ENCODE measurements around the gene MAGED2. TPM values are rescaled to one million over a fixed set of nuclear protein-coding genes. Genes with fewer than 3 reads are reported as not detected.

MAGED2 gene
- total and polyA plus RNA-seq, 9 of the 15 experiments (the other 6 are each of a cell fraction or from before 2014, with no cell fraction given) = 19.7 to 49.1 (median 23.1) TPM

GRCh38 chrX:54812306-54812705 lies 4.8 kb downstream of the MAGED2 start:
- no TSS peak for BruUV-seq (replicated peaks)

More at GRCh38 chrX:54812306-54812705, 4.8 kb downstream of the MAGED2 start:
- no peaks in the 10 kb centered on the region for H4K20me1 ChIP-seq (replicated peaks; ENCODE audit: control insufficient read depth, insufficient read depth, low read length)
- 17% methylated on average over 3 of the region's 3 CpGs for WGBS (ENCODE audit: insufficient coverage, low coverage, missing lambda C conversion rate)
- H3K9ac ChIP-seq (ENCODE audit: insufficient read depth in 1 of 2, low read depth in 2 of 2, low read length in 2 of 2) = no peak overlapping the region
- intact Hi-C loops (cut with micrococcal nuclease) (no loop called here), in situ Hi-C loops (cut with MboI) (no loop called here)
- FAIRE-seq (no peak), ATAC-seq (no peak), DNase-seq (ENCODE audit: extremely low read depth in 1 of 4, low spot score in 3 of 4) (no peak)
- H3K9me3 ChIP-seq (replicated peaks; ENCODE audit: control insufficient read depth, insufficient read depth, low read depth, low read length) = no peaks in the 10 kb centered on the region
- ChIA-PET CTCF (ENCODE audit: low intra/inter-chr PET ratio) (no interaction called here), POLR2A (no interaction called here)
- no peaks in the 10 kb centered on the region; a peak in 1 of 5 replicates for H3K27me3 ChIP-seq (ENCODE audit: control insufficient read depth in 2 of 2, insufficient read depth in 2 of 2, low read length in 2 of 2)
- H3K36me3 ChIP-seq (ENCODE audit: control insufficient read depth, insufficient read depth, low read length) = peaks cover 6% of the 10 kb centered on the region; the same call in 2 of the 3 replicates
- TF ChIP-seq, protein P1, sequence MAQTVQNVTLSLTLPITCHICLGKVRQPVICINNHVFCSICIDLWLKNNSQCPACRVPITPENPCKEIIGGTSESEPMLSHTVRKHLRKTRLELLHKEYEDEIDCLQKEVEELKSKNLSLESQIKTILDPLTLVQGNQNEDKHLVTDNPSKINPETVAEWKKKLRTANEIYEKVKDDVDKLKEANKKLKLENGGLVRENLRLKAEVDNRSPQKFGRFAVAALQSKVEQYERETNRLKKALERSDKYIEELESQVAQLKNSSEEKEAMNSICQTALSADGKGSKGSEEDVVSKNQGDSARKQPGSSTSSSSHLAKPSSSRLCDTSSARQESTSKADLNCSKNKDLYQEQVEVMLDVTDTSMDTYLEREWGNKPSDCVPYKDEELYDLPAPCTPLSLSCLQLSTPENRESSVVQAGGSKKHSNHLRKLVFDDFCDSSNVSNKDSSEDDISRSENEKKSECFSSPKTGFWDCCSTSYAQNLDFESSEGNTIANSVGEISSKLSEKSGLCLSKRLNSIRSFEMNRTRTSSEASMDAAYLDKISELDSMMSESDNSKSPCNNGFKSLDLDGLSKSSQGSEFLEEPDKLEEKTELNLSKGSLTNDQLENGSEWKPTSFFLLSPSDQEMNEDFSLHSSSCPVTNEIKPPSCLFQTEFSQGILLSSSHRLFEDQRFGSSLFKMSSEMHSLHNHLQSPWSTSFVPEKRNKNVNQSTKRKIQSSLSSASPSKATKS (CRISPR knock-in tag; IDR thresholded peaks at IDR 0.05) = no peak
- TF ChIP-seq MTA3 (IDR thresholded peaks at IDR 0.05; ENCODE audit: borderline replicate concordance) (no peak), U2AF1 (optimal IDR thresholded peaks at IDR 0.05; ENCODE audit: low read depth, low read length) (no peak), SMAD2 (IDR thresholded peaks at IDR 0.05; ENCODE audit: low read depth, low read length) (no peak), FOXK1 (CRISPR knock-in tag; IDR thresholded peaks at IDR 0.05; ENCODE audit: borderline replicate concordance) (no peak), BCLAF1 (IDR thresholded peaks at IDR 0.05; ENCODE audit: borderline replicate concordance in 1 of 2, control insufficient read depth in 1 of 2, low read depth in 2 of 2, low read length in 1 of 2) (no peak), GTF3C2 (IDR thresholded peaks at IDR 0.05; ENCODE audit: borderline replicate concordance, extremely low read depth, insufficient read length) (no peak), THRAP3 (IDR thresholded peaks at IDR 0.05; ENCODE audit: borderline replicate concordance) (no peak), ZNF121 (CRISPR knock-in tag; conservative IDR thresholded peaks at IDR 0.05) (no peak), CBX3 (IDR thresholded peaks at IDR 0.05; ENCODE audit: borderline replicate concordance in 1 of 2, low read length in 2 of 2) (no peak), OTX1 (CRISPR knock-in tag; IDR thresholded peaks at IDR 0.05) (no peak)
- H3K27ac ChIP-seq (ENCODE audit: extremely low read depth, low read depth, low read length) = no peak overlapping the region
- H3K4me2 ChIP-seq (ENCODE audit: insufficient read depth, low read length) = no peak overlapping the region
- H2AFZ ChIP-seq (ENCODE audit: low read depth, low read length) = no peak overlapping the region
- peaks cover 0 to 19% of the 10 kb centered on the region in 2 experiments; a peak in 2 of 5 replicates for H3K4me1 ChIP-seq (replicated peaks in 1 of 2; ENCODE audit: control insufficient read depth in 2 of 2, insufficient read depth in 2 of 2, low read length in 2 of 2)
- H3K4me3 ChIP-seq = no peak overlapping the region
- H3K9me1 ChIP-seq (ENCODE audit: control insufficient read depth, insufficient read depth, low read length) = no peaks in the 10 kb centered on the region
- peaks cover 8% of the 10 kb centered on the region; the same call in 1 of the 3 replicates for H3K79me2 ChIP-seq (ENCODE audit: control insufficient read depth, insufficient read depth, low read length)

Measured in K562 (cell line).